Measurements from ENCODE around the gene PDE1C.

PDE1C gene

DNA sequence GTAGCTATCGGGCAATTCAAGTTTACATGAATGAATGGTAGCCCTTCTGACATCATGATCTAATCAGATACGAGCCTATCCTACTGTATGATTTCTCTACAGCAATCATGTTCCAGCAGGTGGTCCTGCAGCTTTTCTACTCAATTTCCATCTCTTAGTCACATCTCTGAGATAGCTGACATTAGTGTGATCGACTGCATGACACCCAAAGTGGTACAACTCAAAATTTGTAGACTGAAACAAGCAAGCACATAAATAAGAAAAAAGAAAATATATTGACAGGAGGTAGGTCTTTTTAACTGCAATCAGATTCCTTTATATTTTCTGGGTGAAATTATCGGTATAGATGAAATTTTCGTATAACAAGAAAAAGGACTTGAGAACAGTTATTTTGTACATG lies 251.2 kb downstream of the PDE1C start:
- DNase-seq = no peak

DNA sequence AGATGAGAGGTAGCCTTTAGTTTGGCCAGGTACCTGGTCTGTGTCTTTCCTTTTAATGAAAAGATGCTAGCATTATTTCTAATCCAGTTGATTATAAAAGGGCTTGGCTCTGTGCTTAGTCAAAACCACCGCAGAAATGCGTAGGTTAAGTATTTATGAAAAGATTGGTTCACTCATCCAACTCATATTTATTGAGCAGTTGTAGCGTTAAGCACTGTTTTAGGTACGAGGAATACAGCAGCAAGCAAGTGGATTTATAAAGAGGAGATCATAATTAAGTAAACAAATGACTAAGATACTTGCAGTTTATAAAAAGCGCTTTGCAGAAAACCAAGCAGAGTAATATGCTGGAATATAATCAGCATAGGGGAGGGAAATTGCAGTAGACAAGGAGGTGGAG lies 253.4 kb downstream of the PDE1C start:
- no peak for DNase-seq

DNA sequence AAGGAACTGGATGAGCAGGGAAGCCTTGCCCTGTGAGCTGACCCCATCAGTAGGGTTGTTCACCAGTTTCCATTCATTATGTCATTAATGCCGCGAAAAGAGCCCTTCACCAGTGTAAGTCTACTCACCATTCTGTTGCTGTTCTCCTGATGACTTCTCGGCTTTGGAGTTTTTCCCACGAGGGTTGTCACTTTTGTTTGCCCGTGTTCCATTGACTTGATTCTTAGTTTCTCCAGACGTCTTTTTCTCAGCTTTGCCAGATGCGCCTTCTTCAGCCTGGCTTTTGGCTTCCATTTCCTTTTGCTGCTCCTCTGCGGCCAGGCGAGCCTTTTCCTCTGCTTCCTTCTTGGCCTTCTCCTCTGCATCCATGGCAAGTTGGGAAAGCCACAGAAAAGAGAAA lies 254.4 kb downstream of the PDE1C start:
- DNase-seq = no peak

DNA sequence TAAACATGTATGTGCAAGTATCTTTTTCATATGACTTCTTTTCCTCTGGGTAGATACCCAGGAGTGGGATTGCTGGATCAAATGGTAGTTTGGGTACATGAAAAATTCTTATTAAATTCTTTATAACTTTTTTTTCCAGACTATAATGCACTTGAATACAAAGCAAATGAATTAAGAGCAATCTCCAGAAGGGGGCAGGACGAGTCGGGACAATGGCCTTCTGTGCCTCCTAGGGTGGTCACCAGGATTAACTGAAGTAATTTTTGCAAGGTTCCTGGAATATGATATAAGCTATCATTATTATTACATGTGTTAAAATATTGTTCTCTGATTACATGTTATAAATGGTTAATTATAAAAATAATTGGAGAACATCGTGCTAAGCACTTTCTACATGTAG lies 256.0 kb downstream of the PDE1C start:
- DNase-seq = no peak

DNA sequence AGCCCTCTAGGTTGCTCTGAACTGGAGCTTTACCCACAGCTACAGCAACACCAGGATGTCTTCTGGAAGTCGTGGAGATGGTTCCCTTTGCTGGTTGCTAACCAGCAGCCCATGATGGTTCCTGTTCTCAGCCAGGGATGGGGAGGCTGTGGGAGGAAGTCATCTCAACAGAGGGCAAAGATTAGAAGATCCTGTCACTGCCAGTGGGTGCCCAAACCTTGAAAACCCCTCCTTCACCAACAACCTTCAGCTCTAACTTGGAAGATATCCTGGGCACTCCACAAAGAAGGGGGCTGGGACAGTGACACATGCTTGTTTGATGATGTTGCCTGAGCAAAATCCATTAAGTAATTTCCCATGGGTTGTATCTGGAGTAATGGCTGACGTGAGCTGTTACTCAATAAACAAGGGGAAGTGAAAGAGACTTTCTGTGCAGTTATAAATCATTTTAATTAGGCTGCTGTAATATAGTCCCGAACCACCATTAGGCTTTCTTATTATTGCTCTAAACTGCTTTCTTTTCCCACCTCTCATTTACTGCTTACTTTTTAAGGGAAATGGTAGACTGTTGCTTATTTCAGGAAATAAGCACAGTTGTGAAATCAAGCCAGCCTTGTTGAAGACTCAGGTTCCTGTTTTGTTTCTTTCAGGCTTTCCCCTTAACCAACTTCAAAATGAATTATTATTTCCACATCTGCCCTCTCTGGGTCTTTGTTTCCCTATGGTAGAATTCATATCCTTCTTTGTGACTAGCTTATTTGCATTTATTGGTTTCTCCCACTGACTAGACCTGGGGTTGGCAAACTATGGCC lies 258.4 kb downstream of the PDE1C start:
- DNase-seq = peak; percentile 44

DNA sequence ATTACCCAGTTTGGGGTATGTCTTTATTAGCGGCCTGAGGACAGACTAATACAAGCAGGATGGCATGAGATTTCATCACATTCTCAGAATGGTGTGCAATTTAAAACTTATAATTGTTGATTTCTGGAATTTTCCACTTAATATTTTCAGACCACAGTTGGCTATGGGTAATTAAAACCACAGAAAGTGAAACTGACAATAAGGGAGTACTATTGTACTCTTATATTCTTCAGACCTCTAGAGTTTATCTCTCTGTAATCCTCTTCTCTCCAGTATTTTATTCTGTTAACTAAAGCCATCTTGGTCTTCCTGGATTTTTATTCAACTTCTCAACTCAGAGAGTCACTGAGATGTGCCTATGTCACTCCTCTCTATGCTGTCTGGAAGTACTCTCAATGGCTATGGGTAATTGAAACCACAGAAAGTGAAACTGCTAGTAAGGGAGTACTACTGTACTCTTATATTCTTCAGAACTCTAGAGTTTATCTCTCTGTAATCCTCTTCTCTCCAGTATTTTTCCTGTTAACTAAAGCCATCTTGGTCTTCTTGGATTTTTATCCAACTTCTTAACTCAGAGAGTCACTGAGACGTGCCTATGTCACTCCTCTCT lies 264.9 kb downstream of the PDE1C start:
- DNase-seq = no peak

DNA sequence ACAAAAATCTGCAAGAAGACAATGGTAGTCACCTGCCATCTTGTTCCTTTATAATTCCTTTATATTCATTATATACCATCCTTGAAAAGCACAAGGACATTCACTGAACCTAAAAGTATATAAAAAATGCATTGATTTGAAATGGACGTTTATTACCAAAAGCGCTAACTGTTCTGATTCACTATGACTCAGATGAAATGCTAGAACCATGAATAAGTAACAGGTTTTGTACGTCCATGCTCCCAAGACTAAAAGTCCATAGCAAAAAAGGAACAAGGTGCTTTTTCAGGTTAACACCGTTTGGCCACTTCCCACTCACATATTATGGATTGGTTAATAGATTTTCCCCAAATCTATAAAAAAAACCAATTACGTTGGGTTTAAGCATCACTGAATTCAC lies 273.8 kb downstream of the PDE1C start:
- DNase-seq = no peak

DNA sequence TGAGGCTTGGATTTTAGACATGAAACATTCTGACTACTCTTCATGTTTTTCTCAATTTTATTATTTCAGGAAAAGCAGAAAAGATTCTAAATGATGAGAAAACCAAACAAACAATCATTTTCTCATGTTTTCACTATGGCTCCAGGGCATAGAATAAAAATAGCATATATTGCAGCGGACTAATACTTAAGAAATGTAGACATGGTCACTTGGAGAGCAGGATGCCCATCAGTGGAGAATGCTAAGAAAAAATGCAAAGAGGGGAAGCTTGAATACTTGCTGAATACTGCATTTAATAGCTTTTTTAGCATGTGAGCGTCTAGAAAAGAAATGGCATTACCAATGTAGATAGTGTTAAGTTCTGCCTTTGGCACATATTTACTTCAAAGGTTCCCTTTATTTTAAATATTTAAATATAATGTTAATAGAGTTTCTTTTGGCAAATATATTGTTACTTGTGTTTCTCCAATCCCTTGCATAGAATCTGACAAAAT lies 275.3 kb downstream of the PDE1C start:
- no peak for DNase-seq

DNA sequence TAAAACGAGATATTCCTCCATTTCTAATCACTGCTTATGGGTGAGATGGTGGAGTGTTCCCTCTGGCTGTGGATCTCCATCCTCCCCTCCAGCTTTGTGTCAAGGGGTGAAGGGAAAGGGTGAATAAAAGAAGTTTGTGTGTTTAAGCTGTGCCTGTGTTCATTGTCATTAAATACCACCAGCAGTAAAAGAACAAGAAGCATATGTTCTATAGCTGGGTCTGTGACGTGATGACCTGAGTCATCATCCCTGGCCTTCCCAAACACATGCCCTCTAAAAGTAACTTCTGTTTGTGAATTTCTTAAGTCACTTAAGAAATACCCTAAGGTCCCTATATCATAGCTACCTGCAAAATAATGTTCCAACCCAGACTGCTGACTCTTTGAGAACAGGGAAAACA lies 278.3 kb downstream of the PDE1C start:
- no peak for DNase-seq

DNA sequence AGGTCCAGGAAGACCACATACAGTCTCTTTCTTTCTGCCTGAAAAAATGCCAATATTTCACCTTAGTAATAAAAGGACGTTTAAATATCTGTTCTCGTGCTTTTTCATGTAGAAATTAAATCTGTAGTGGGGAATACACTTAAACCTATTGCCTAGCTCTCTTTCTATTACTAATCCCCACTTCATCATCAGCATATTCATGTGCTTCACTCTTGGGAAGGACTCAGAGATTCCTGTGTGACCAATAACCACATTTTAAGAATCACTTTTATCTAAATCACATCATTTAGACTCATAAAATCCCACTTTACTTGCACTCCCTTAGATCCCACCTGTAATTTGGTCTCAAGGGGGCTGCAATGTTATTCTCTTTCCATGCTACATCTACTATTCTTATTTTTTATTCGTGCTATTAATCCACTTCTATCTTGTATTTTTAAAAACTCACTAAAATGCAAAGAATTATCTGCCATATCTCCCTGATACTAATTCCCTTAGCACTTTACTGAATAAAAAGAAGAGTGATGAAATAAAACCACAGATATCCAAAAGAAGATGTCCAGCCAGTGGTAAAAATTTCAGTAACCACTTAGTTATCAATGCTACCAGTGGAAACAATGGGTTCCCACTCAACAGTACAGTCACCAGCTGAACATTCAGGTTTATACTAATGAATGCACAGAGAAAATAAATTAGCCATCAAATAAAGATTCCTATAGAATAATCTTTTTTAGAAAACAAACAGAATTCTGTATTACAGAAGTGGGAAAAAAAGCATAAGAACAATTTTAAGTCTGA lies 281.1 kb downstream of the PDE1C start:
- DNase-seq = no peak

DNA sequence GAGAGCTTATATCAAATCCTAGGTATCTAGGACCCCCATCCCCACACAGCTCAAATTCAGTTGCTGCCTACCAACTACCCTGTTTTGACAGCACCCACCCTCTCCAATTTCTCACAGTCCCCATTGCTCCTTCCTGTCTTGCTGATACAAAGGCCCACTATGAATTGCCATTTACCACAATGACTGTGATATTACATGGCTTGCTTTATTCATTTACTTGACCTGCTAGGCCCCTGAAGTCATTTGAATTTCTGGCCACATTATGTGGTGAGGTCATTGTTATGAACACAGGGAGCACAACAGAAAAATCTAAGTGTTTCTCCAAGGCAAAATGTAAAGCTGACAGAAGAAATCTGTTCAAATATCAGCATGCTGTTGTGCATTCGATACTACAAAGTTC lies 281.8 kb downstream of the PDE1C start:
- DNase-seq = no peak

DNA sequence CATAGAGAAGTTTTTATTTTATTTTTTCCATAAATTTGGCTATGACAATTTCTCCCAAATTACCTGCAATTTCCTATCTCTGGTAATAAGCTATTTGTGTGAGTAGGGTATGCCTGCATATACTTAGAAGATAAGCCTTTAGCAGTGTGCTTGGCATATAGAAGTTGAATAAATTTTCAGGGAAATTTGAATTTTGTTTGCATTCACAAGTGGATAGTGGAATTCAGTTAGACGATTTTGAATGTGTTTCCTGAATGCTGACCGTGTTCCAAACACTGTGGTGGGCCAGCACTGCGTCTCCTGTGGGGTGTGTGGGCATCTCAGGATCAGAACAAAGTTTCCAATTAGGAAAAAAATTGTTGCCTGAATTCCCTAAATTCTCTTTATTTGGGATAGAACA lies 283.9 kb downstream of the PDE1C start:
- DNase-seq = no peak

DNA sequence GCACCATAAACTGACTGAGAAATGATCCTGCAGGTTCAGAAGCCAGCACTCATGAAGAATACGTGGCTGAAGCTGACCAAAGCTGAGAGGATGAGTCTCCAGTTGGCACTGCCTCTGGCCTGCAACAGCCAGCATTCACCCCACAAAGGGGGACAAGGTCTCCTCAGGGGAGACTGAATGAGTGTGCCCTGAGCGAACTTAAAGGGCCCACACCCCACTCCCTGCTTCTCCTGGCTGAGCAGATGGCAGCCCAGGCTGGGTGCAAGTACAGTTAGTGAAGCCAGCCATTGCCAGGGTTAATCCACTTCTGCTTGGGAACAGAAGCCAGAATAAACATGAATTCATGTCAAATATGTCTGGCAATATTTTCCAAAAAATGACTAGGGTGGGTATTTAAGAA lies 285.1 kb downstream of the PDE1C start:
- no peak for DNase-seq

DNA sequence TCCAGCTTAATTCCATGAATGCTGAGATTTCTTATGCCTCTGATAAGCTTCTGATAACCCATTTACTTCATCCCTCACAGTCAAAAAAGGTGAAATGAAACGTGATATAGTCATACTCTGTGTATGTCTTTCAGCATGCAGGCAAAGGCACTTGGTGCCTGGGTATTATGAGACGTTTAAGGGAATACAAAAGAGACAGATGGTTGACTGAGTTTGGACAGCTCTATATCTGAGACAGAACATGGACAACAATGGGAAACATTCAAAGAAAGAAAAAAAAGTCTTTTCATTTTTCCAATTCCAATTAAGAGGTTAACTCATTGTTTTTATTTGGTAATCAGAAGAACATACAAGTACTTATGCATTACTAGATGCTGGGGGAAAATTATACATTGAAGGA lies 287.0 kb downstream of the PDE1C start:
- no peak for DNase-seq

DNA sequence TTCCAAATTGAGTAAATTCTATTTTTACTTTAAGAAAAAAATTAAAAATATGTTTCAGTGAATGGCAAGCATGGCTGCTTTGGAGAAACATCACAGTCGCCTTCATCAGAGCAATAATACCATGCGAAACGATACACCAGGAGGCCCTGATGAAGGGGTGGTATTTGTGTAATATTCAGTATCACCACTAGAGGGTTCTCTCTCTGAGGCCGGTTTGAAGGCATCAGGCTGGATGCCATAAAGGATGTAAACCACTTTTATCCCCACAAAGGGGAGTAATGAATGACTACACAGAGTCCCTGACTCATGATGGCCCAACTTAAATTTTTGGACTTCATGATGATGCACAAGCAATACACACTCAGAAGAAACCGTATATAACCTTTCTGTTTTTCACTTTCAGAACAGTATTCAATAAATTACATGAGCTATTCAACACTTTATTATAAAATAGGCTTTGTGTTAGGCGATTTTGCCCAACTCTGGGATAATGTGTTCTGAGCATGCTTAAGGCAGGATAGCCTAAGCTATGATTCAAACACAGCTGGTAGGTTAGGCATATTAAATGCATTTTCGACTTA lies 287.7 kb downstream of the PDE1C start:
- DNase-seq = peak; percentile 68

DNA sequence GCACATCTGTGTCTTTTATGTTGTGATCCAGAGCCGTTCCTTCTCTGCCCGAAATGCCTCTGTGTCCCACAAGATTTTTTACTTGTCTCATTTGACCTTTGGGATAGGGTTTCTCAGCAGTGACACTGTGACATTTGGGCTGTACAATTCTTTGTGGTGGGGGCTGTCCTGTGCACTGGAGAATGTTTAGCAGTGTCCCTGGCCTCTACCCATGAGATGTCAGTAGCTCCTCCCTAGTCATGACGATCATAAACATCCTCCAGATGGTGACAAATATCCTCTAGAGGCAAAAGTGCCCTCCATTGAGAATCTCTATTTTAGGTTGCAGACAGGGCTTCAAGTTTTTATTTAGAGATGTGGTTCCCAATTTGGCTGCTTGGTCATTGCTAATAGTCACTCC lies 291.9 kb downstream of the PDE1C start:
- no peak for DNase-seq

DNA sequence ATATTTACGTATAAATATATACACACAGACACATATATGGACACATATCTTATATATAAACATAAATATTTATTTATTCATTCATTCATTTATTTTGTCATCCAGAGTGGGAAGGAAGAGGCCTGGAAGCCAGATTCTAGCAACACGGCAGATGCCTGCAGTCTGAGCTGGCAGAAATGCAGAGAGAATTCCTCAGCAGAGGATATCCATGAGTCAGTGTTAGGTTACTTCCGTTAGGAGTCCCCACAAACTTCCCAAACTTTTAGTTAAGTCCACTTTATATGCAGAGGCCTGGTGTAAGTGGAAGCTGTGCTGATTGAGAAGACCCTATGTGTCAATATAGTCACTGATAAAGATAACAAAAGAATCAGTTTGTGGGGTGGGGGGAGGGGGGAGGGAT lies 293.6 kb downstream of the PDE1C start:
- no peak for DNase-seq

DNA sequence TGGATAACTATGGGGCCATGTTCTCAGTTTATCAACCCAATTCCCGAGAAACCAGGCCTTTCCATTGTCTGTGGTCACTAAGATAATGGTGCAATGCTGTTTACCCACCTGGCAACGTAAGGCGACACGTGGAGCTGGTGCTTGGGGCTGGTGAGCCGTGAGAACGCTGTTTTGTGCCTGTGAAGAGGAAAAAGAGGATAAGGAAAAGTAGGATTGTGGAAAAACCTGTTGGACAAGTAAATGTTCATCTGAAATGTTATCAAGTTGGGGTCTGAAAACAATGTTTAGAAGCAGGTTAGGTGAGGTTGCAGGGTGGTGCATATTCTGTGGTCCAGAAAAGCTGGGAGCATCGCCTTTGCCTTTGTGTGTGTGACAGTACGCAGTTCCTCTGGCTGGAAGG lies 294.7 kb downstream of the PDE1C start:
- no peak for DNase-seq

DNA sequence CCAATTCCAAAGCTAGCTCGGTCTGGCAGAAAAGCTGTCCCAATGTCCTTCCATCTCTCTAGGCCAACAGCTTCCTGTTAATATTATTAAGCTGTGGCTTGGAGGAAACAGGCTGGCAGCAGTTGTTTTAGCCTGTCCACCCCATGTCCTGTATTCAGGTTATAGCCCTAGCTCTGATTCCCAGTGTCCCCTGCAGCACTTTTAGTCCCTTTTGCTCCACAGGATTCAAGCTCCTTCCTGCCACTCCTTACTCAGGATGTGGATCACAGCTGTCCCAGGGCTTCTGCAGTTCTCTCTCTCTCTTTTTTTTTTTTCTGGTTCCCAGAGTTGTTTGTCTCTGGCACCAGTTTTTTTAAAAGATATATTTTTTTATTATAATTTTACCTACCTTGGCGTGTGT lies 298.0 kb downstream of the PDE1C start:
- no peak for DNase-seq

DNA sequence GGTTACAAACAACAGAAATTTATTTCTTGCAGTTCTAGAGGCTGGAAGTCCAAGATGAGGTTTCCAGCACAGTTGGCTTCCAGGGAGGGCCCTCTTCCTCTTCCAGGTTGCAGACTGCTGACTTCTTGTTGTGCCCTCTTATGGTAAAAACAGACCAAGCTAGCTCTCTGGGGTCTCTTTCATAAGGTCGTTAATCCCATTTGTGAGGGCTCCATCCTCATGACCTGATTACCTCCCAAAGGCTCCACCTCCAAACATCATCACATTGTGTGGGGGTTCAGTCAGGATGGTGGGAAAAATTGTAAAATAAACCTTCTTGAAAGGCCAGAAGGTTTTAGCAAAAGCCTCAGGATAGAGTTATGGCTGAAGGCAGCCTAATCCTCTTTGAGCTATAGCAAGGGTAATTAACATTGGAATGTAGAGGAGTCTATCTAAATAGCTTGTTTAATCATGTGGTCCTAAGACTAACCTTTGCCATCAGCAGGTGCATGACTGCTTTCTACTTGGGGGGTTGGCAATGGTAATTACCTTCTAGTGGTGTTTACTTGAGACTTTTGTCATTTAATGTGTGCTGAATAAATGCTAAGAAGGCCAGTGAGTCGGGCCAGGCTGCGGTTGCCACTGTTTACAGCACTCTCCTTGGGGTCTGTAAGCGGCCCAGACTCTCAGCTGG lies 302.4 kb downstream of the PDE1C start:
- no peak for DNase-seq

DNA sequence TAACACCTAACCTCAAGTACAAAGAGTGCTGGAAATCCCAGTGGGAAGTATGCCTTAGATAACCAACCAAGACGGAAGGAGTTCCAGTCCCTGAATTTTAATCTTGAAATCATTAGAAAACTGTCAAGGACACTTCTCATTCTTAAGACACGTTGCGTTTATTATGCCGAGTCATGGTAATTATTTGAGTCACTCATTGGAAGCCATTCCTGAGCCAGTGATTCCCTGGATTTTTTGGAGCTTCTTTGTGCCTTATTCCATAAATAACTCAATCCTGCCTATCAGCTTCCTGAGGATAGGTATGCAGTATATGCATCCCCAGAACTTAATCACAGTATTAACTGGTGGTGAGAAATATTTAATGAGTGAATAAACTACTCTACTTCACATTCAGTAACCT lies 305.7 kb downstream of the PDE1C start:
- DNase-seq = no peak

DNA sequence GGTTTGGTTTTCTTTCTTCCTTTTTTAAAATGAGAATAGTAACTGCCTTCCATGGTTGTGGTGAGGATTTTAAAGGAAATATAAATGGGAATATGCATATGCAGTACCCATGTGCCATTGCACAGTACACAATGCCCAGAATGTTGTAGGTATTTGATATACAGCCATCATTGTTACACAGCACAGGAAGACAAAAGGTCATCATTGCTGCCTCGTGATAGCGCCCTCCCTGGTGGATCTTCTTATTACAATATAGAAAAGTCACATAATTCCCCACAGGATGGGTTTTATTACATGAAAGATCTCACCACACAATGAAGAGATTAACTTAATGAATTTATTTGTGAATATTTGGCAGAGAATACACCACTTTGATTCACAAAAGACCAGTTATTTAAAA lies 306.7 kb downstream of the PDE1C start:
- DNase-seq = peak; percentile 11

DNA sequence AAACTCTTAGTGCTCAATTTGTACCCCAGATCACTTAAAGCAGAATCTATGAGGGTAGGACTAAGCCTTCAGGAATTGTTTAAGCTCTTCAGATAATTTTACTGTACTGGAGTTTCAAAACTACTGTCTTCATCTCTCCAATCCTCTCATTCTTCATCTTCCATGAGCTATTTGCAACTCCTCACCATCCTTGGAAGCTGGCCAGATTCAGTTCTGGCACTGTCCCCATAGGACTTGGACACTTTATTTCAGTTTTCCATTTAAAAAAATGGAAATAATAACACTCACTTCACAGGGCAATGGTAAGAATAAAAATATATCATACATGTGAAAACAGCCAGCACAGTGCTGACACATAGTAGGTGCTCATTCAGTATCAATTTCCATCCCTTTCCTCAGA lies 308.6 kb downstream of the PDE1C start:
- no peak for DNase-seq
